ENCODE measurements around the gene OIT3.
"Not testable (repeated sequence)": the region's sequence is repeated elsewhere in the genome, so short reads cannot be mapped to it uniquely, and the experiment has no call there.

The OIT3 gene

DNA sequence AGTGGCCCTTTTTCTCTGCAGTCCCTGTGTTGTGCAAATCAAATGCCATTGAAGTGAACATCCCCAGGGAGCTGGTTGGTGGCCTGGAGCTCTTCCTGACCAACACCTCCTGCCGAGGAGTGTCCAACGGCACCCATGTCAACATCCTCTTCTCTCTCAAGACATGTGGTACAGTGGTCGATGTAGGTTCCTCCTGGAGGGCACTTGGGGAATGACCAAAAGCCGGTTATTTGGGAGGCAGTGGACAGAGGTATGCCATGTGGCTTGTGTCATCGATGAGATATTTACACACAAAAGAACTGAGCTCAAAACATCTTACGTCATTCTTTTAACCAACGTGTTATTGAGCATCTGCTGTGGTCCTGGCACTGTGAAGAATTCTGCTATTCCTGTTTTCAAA lies 19.7 kb downstream of the OIT3 start:
- DNase-seq (ENCODE audit: extremely low read depth, low read depth) = no peak
- TF ChIP-seq, protein P1, sequence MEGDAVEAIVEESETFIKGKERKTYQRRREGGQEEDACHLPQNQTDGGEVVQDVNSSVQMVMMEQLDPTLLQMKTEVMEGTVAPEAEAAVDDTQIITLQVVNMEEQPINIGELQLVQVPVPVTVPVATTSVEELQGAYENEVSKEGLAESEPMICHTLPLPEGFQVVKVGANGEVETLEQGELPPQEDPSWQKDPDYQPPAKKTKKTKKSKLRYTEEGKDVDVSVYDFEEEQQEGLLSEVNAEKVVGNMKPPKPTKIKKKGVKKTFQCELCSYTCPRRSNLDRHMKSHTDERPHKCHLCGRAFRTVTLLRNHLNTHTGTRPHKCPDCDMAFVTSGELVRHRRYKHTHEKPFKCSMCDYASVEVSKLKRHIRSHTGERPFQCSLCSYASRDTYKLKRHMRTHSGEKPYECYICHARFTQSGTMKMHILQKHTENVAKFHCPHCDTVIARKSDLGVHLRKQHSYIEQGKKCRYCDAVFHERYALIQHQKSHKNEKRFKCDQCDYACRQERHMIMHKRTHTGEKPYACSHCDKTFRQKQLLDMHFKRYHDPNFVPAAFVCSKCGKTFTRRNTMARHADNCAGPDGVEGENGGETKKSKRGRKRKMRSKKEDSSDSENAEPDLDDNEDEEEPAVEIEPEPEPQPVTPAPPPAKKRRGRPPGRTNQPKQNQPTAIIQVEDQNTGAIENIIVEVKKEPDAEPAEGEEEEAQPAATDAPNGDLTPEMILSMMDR (IDR thresholded peaks at IDR 0.05; ENCODE audit: low read depth, low read length) = no peak

DNA sequence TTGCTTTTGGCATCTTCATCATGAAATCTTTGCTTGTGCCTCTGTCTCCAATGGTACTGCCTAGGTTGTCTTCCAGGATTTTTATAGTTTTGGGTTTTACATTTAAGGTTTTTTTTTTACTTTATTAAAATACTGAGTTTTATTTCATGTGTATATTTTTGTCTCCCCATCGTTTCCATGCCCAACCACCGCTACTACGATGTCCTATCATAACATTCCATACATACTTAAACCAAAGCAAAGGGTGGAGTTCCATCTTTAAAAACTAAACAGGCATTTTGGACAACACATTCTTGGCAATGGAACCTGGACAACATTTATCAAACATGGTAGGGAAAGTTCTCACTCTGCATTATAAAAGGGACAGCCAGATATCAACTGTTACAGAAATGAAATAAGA lies 23.7 kb downstream of the OIT3 start:
- not testable (repeated sequence) for DNase-seq (ENCODE audit: extremely low read depth, low read depth)

DNA sequence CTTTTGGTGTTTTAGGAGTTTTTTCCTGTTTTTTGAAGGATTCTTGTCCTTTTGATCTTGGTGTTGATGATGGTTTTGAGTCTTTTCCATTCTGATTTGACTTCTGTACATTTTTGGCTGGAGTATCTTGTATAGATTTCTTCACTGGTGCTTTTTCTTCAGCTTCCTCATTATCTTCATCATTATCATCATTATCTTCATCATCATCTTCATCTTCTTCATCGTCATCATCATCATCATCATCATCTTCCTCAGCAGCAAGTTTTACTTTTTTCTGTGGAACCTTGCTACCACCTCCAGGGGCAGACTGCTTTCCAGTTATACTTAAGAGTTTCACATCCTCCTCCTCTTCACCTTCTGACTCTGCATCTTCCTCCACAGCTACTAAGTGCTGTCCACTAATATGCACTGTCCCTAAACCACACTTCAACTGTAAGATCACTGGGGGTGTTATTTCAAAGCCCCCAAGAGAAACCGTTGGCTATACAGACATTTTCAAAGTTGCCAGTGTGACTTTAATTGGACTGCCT lies 24.3 kb downstream of the OIT3 start:
- DNase-seq (ENCODE audit: extremely low read depth, low read depth) = not testable (repeated sequence)

DNA sequence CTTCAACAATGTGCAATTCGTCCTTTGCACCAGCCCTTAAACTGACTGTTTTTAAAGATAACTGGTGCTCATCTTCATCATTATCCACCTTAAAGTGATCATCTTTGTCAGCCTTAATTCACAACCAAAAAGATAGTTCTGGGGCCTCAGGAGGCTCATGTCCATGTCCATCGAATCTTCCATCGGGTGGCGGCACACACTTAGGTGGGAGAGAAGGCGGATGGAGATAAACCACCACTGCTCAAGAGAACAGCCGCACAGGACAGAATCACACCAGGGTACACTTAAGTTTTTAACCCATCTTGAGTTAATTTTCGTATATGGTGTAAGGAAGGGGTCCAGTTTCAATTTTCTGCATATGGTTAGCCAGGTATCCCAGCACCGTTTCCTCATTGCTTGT lies 24.8 kb downstream of the OIT3 start:
- no peak for DNase-seq (ENCODE audit: extremely low read depth, low read depth)
- TF ChIP-seq, protein P1 (IDR thresholded peaks at IDR 0.05; ENCODE audit: low read depth, low read length) = no peak

DNA sequence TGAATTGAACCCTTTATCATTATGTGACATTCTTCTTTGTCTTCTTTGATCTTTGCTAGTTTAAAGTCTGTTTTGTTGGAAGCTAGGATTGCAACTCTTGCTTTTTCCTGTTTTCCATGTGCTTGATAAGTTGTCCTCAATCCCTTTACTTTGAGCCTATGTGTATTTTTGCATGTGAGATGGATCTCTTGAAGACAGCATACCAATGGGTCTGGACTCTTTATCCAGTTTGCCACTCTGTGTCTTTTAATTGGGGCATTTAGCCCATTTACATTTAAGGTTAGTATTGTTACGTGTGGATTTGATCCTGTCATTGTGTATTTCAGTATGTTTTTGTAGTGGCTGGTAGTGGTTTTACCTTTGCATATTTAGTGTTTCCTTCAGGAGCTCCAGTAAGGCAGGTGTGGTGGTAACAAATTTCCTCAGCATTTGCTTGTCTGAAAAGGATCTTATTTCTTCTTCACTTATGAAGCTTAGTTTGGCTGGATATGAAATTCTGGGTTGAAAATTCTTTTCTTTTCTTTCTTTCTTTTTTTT lies 27.7 kb downstream of the OIT3 start:
- not testable (repeated sequence) for DNase-seq (ENCODE audit: extremely low read depth, low read depth)

DNA sequence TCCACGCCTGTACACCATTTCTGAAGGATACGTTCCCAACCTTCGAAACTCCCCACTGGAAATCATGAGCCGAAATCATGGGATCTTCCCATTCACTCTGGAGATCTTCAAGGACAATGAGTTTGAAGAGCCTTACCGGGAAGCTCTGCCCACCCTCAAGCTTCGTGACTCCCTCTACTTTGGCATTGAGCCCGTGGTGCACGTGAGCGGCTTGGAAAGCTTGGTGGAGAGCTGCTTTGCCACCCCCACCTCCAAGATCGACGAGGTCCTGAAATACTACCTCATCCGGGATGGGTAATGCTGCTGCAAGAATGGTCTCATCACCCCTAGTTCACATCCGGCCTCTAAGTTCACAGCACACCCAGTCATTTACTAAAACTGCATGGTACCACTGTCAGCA lies 30.8 kb downstream of the OIT3 start:
- DNase-seq (ENCODE audit: extremely low read depth, low read depth) = no peak
- TF ChIP-seq, protein P1 (IDR thresholded peaks at IDR 0.05; ENCODE audit: low read depth, low read length) = no peak

DNA sequence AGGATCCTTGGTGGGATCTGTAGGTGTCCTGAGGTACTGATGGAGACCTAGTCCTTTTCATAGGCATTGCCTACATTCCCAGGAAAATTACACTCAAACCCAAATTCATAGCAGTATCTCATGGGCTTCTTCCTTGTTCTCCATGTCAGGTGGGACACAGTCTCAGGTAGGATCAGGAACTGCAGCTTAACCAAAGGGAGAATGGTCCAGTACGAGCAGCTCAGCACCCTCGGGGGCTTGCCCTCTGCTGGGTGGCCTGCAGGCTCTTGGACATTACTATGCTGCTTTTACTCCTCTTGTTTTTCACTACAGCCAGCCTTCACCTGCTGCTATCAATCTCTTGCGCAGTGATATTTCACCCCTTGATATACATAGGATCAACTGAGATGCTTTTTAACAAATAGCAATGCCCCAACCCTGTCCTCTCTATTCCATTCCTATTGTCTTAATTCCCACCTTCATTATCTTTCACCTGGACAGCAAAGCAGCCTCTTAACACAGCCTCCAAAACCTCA lies 32.5 kb downstream of the OIT3 start:
- DNase-seq (ENCODE audit: extremely low read depth, low read depth) = no peak
- TF ChIP-seq, protein P1 (IDR thresholded peaks at IDR 0.05; ENCODE audit: low read depth, low read length) = no peak

DNA sequence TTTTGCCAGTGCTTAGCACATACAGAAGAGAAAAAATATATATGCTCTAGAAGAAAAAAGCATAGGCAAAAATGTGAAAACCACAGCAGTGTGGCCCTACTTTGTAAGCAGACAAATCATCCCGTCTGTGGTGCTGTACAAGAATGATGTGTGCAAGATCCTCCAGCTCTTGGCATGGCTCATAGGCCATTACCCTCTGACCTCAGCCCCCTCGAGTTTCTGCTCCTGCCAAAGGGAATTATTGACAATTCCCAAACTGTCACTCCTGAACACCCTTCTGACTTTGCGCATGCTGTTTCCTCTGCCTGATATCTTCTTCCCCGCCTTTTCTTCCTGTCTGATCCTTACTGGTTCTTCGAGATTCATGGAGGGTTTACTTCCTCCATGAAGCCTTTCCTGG lies 33.9 kb downstream of the OIT3 start:
- DNase-seq (ENCODE audit: extremely low read depth, low read depth) = no peak
- TF ChIP-seq, protein P1 (IDR thresholded peaks at IDR 0.05; ENCODE audit: low read depth, low read length) = no peak

DNA sequence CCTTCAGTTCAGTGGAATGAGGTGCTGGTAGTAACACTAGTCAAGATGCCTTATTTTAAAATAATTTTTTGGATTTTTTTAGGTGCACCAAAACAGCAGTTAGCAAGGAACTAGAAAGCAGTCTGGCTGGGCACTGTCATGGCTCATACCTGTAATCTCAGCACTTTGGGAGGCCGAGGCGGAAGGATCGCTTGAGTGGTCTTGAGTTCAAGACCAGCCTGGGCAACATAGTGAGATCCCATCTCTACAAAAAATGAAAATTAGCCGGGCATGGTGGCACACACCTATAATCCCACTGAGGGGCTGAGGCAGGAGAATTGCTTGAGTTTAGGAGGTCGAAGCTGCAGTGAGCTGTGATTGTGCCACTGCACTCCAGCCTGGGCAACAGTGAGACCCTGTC lies 35.3 kb downstream of the OIT3 start:
- TF ChIP-seq, protein P1 (IDR thresholded peaks at IDR 0.05; ENCODE audit: low read depth, low read length) = no peak
- no peak for DNase-seq (ENCODE audit: extremely low read depth, low read depth)

Measured in AG09319 (cell line).